KBM-7 (cell line): ENCODE results near the gene VPREB1.
"Not testable (repeated sequence)": the region's sequence is repeated elsewhere in the genome, so short reads cannot be mapped to it uniquely, and the experiment has no call there.

Experiments used
- DNase-seq: peaks from one replicate; pipeline ENCODE4 v3.0.0-alpha.2; 2015
- in situ Hi-C: fragments of 300-500 bp; cut with MboI; formaldehyde crosslinking; loops from 2 replicates; pipeline ENCODE4 v1.14.3; 2020; ENCODE audit warnings: low sequenced_read_pairs, low pct_unique_long_range_greater_than_20kb, mixed read lengths

Gene VPREB1

DNA sequence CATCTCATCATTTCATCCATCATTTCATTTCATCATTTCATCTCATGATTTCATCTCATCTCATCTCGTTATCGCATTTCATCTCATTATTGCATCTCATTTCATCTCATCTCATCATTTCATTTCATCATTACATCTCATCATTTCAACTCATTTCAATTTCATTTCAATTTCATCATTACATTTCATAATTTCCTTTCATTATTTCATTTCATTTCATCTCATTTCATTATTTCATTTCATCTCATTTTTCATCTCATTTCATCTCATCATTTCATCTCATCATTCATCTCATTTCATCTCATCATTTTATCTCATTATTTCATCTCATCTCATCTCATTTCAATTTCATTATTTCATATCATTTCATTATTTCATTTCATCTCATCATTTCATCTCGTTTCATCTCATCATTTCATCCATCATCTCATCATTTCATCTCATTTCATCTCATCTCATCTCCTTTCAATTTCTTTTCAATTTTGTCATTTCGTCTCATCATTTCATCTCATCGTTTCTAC is 42.6 kb downstream of the VPREB1 start:
- in situ Hi-C loops, DNase-seq: not testable (repeated sequence)

DNA sequence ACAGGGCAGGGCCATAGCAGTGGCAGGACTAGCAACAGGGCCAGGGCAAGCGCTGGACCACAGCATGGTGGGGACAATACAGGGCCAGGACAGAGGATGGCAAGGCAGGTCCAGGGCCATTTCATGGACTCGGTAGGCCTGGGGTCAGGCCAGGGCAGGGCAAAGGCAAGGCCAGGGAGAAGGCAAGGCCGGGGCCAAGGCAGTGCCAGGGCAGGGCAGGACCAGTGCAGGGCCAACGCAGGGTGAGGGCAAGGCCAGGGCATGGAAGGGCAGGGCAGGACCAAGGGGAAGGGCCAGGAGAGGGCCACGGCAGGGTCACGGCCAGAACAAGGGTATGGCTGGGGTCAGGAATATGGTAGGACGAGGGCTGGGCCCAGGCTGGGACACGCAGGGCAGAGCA is 45.1 kb downstream of the VPREB1 start:
- in situ Hi-C loops, DNase-seq: not testable (repeated sequence)

DNA sequence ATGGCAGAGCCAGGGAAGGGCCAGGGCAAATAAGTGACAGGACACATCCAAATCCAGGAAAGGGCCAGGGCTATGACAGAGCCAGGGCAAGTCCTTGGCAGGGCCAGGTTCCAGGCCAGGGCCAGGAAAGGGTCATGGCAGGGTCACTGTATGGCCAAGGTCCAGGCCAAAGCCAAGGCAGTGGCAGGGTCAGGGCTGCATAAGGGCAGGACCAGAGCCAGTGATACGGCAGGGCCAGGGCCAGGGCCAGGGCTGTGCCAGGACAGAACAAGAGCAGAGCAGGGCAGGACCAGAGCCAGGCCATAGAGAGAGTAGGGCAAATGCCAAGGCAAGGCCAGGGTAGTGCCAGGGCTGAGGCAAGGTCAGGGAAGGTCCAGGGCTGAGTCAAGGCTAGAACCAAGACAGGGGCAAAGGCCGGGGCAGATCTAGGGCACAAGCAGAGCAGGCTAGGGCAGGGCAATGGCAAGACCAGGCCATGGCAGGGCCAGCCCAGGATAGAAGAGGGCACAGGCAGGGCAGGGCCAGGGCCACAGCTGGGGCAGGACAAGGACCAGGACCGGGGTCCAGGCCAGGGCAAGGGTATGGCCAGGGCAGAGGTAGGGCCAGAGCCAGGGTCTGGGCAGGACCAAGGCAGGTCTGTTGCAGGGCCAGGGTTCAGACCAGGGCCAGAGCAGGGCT is 46.7 kb downstream of the VPREB1 start:
- DNase-seq = not testable (repeated sequence)

DNA sequence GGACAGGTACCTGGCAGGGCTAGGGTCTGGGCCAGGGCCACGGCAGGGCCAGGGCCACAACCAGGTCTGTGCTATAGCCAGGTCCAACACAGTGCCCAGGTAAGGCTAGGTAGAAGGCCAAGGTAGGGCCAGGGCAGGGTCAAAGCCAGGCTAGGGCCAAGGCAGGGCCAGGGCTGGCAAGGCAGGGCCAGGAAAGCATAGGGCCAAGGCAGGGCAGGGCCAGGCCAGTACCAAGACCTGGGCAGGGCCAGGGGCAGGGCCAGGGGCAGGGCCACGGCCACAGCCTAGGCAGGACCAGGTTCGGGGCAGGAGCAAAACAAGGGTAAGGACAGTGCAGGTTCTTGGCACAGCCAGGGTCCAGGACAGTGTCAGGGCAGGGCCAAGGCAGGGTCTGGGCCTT is 48.1 kb downstream of the VPREB1 start:
- DNase-seq, in situ Hi-C loops: not testable (repeated sequence)

More for the DNA sequence above, 46.7 kb downstream of the VPREB1 start:
- in situ Hi-C loops = not testable (repeated sequence)

DNA sequence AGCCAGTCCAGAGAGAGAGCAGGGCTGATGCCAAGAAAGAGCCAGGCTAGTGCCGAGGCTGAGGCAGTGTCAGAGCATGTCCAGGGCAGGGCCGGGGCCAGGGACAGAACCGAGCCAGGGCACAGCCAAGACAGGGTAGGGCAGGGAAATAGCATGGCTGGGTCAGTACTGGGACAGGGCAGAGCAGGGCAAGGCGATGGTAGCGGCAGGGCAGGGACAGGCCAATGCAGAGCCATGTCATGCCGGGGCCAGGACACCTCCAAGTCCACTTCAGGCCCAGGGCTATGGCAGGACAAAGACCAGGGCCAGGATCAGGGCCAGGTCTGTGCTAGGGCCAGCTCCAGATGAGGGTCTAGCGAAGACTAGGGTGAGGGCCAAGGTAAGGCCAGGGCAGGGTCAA is 48.9 kb downstream of the VPREB1 start:
- DNase-seq, in situ Hi-C loops: not testable (repeated sequence)

DNA sequence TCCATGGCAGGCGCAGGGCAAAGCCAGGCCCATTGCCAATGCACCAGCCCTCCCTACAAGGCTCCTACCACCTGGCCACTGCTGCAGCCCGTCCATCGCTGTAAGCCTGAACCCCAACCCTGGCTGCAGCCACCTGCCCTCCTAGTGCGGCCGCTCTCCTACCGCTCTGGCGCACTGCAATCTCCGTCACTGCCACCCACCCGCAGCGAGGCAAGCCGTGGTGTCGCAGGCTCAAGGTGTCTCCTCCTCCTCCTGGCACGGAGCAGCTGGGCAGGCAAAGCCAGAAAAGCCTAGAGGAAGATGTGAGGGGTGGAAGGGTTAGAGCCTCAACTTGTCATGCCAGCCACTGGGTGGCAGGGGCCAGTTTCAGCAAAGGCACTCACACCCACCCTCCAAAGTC is 50.1 kb downstream of the VPREB1 start:
- in situ Hi-C loops, DNase-seq: not testable (repeated sequence)
